Spinal cord (tissue), 10 donors: Measurements from ENCODE around the gene ADAMTS12. TPM values are rescaled to one million over a fixed set of nuclear protein-coding genes. Genes with fewer than 3 reads are reported as not detected.

ENCODE experiments used
- DNase-seq, 6 donors: peaks; one replicate each; pipeline versions ENCODE4 v3.0.0 to v3.0.0-alpha.2; 2013 to 2015; ENCODE audit warnings: low spot score in 6 of 6, low read depth in 4 of 6
- H3K27ac ChIP-seq: one replicate; pipeline ENCODE4 v1.5.1; 2013; ENCODE audit warnings: low read depth, low read length, control low read depth
- H3K27me3 ChIP-seq: one replicate; pipeline ENCODE4 v1.6.1; 2013; ENCODE audit warnings: low read length; ENCODE audit not compliant: control insufficient read depth, insufficient read depth
- H3K36me3 ChIP-seq: one replicate; pipeline ENCODE4 v1.6.1; 2013; ENCODE audit warnings: low read length; ENCODE audit not compliant: control insufficient read depth, insufficient read depth
- H3K4me1 ChIP-seq: one replicate; pipeline ENCODE4 v1.6.1; 2013; ENCODE audit warnings: low read length; ENCODE audit not compliant: control insufficient read depth, insufficient read depth
- H3K4me3 ChIP-seq: one replicate; pipeline ENCODE4 v1.5.1; 2013; ENCODE audit warnings: low read depth, low read length, control low read depth
- H3K9me3 ChIP-seq: one replicate; pipeline ENCODE4 v1.6.1; 2013; ENCODE audit warnings: low read length; ENCODE audit not compliant: control insufficient read depth, insufficient read depth
- WGBS: methylation state at CpG from one replicate; pipeline ENCODE4 v1.1.5; 2013; ENCODE audit warnings: missing lambda C conversion rate; ENCODE audit not compliant: insufficient coverage; 5-methylcytosine and 5-hydroxymethylcytosine counted together
- polyA plus RNA-seq, 2 donors: library from polyadenylated mRNA; unstranded; fragments of 120-200 nt; gene quantifications; one replicate each; pipeline ENCODE4 v1.2.1, GENCODE V29; 2013; ENCODE audit not compliant: insufficient read length in 2 of 2
- total RNA-seq, 2 donors: library from RNA; depleted of rRNA in 1 of 2; stranded (reverse); fragments of 120-200 nt in 1 of 2; fragments of >200 nt in 1 of 2; gene quantifications; one replicate each; pipeline versions ENCODE4 v1.2.3 to v1.2.4, GENCODE V29; 2013 to 2014
- donor health status: healthy.

The ADAMTS12 gene
- total and polyA plus RNA-seq, 4 donors = 8.1 to 44.5 (median 13.5) TPM

- Histone ChIP-seq H3K27me3 (no peaks in the 10 kb centered on the region), H3K4me3 (no peak overlapping the region), H3K4me1 (no peaks in the 10 kb centered on the region), H3K36me3 (no peaks in the 10 kb centered on the region), H3K27ac (no peak overlapping the region), H3K9me3 (no peaks in the 10 kb centered on the region)
- DNase-seq = no peak
- WGBS = 100% methylated on average over 1 of the region's 1 CpG
Measured at GRCh38 chr5:33671700-33672291, 220.0 kb downstream of the ADAMTS12 start.

DNA sequence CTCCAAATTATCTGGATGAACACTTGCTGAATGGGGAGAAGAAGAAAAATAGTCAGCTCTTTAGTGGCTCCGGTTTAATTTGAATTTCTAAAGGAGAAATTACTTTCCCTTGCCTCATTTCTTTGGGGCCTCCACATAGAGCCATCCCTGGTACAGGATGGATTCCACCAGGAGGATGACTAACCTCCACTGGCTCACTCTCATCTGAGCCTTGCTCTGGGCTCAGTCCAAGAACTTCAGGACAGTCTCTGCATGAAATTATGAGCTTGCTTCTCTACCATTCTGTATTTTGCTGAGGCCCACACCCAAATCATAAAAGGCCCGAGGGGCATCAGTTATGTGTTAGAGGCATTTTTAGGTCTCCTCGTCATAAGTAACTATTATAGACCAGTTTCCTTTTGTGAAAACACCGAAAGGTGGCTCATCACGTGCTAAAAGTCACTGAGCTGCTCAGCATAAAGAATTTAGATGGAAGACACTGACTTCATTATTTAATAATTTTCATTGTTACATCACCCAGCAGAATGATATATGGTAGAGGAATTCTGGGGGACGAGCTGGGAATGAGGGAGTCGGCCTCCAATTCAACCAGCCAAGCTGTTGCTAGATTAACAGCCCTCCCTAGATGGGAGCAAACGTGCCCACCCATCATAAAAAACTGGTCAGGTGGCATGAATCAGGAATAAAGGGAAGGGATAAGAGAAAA, 228.9 kb downstream of the ADAMTS12 start:
- H3K27me3 ChIP-seq = no peaks in the 10 kb centered on the region
- no CpG with 5 or more reads among the region's 8 CpGs for WGBS

DNA sequence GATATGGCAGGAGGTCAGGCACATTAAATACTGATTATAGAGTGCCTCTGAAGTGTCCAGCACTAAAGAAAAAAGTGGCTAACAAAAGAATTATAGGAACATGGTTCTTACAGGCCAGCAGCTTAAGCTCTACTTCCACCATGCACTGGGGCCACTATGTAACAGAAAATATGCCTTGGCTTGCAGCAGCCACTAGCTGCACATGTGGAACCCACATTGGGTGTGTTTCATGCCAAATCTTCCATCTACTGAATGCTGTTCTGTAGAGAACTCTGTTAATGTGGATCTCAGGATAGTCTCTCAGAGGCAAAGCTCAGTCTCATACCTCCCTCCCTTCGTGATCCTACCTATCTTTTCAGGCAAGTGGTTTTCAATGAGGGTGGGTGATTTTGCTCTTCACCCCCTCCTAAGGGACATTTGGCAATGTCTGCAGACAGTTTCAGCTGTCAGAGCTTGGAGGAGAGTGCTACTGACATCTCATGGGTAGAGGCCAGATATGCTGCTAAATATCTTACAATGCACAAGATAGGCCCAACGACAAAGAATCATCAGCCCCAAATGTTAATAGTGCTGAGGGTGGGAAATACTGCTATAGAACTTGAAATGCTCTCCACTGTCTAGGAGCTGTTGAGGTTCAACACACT, 232.1 kb downstream of the ADAMTS12 start:
- no peaks in the 10 kb centered on the region for H3K36me3 ChIP-seq
- H3K4me1 ChIP-seq = no peaks in the 10 kb centered on the region
- H3K27me3 ChIP-seq = no peaks in the 10 kb centered on the region
- no CpG with 5 or more reads among the region's 2 CpGs for WGBS
- no peak for DNase-seq
- no peaks in the 10 kb centered on the region for H3K9me3 ChIP-seq
- H3K4me3 ChIP-seq = no peak overlapping the region
- no peak overlapping the region for H3K27ac ChIP-seq

More for the DNA sequence above, 228.9 kb downstream of the ADAMTS12 start:
- no peak overlapping the region for H3K4me3 ChIP-seq
- H3K27ac ChIP-seq = no peak overlapping the region
- DNase-seq = no peak
- no peaks in the 10 kb centered on the region for H3K36me3 ChIP-seq
- no peaks in the 10 kb centered on the region for H3K9me3 ChIP-seq
- H3K4me1 ChIP-seq = no peaks in the 10 kb centered on the region

GRCh38 chr5:33657804-33658440, 233.9 kb downstream of the ADAMTS12 start:
- Histone ChIP-seq H3K9me3 (no peaks in the 10 kb centered on the region), H3K27me3 (no peaks in the 10 kb centered on the region), H3K4me1 (no peaks in the 10 kb centered on the region), H3K27ac (no peak overlapping the region), H3K36me3 (no peaks in the 10 kb centered on the region), H3K4me3 (no peak overlapping the region)
- DNase-seq = no peak
- WGBS = 77% methylated on average over 5 of the region's 5 CpGs

DNA sequence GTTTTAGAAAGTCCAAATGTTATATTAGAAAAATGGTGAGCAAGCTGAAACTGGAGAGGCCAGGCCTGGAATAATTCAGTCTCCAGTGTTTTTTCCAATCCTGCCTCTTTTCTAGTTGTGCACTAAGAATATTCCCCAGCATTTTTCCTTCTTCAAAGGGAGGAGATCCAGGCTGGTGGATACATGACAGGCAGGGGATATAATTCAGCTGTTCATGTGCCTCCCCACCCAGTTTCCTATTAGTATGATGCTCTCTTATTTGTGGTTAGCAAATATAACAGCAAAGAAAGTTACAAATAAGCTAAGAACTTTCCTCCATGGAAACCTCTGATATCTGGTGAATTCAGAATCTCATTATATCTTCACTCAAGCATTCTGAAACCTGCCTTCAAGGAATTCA, 234.6 kb downstream of the ADAMTS12 start:
- Histone ChIP-seq H3K27me3 (no peaks in the 10 kb centered on the region), H3K4me3 (no peak overlapping the region), H3K9me3 (no peaks in the 10 kb centered on the region), H3K36me3 (no peaks in the 10 kb centered on the region), H3K4me1 (no peaks in the 10 kb centered on the region), H3K27ac (no peak overlapping the region)
- DNase-seq = no peak

DNA sequence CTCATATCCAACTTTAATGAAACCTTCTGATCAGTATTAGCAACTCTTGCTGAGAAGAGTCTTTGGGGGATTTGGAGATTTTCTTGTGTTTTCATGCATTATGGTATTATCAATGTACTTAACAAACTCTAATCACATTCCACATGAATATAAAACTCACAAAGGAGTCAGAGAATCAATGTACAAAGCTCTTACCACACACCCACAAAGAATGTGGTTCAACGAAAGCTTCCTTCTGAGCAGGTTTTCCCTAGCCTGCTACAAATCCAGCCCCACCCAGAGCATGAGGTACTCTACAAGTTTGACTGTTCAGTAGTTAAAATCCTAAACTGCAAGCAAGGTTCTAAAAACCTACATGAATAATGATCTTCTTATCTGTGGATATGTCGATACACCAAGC, 240.9 kb downstream of the ADAMTS12 start:
- Histone ChIP-seq H3K9me3 (no peaks in the 10 kb centered on the region), H3K4me3 (no peak overlapping the region), H3K27me3 (no peaks in the 10 kb centered on the region), H3K36me3 (no peaks in the 10 kb centered on the region), H3K27ac (no peak overlapping the region), H3K4me1 (peaks cover 5% of the 10 kb centered on the region)
- WGBS = 100% methylated on average over 1 of the region's 2 CpGs
- no peak for DNase-seq

DNA sequence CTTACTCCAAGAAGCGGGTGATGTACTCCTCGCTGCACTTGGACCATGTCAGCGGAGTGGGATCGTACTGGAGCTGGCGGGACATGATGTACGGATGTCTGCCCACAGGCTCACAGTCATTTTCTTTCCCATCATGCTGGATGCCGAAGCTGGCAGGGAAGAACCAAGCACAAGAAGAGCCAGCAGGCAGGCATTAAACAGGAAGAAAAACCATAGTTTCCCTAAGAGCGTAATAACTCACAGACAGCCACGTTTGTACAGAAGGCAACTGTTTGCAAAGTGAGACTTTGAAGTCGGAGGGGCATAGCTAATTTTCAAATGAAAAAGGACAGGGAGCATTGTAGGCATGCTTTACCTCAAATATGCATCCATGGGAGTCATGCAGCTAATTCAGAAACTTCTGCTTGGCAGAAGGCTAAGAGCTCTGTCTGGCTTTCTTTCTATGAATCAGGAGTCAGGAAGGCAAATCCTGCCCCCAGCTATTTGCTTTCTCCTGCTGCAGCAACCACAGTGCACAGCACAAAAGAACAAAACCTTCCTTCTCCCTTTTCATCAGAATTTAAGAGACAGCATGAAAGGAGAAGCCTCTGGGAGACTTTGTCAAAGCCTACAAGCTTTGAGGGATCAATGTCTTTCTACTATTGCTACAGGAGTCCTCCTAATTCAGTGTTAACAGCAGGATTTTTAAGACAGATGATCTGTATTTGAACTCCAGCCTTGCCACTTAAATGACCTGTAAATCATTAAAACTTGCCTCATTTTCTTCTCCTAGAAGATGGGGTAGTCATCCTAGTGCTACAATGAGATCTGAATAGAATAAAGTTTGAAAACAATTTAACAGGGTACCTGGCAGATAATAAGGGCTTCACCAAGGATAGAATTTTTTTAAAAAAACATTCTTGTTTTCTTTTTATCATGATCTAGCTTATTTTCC, 242.0 kb downstream of the ADAMTS12 start:
- DNase-seq = peak in 5 of 6 donors; percentile 19 to 79 (median 37)
- H3K36me3 ChIP-seq = no peaks in the 10 kb centered on the region
- H3K27ac ChIP-seq = peak overlapping the region; percentile 27
- WGBS = 42% methylated on average over 10 of the region's 10 CpGs
- peaks cover 5% of the 10 kb centered on the region for H3K4me1 ChIP-seq
- H3K9me3 ChIP-seq = peaks cover 1% of the 10 kb centered on the region
- H3K27me3 ChIP-seq = no peaks in the 10 kb centered on the region
- H3K4me3 ChIP-seq = no peak overlapping the region

- no peaks in the 10 kb centered on the region for H3K36me3 ChIP-seq
- H3K27ac ChIP-seq = no peak overlapping the region
- no peaks in the 10 kb centered on the region for H3K27me3 ChIP-seq
- peaks cover 2% of the 10 kb centered on the region for H3K9me3 ChIP-seq
- 29% methylated on average over 5 of the region's 12 CpGs for WGBS
- no peaks in the 10 kb centered on the region for H3K4me1 ChIP-seq
- peak in 2 of 6 donors; percentile 7 to 57 for DNase-seq
- no peak overlapping the region for H3K4me3 ChIP-seq
Measured at GRCh38 chr5:33641744-33642505, 249.9 kb downstream of the ADAMTS12 start.
